Calu3 (cell line): Measurements from ENCODE around the gene CNTNAP1. TPM values are rescaled to one million over a fixed set of nuclear protein-coding genes. Genes with fewer than 3 reads are reported as not detected.

Source experiments
- BruUV-seq: library from RNA; stranded (reverse); fragments of 400-500 nt; replicated peaks from 2 replicates; lab custom pipeline; 2021; lab: Mats Ljungman, UMichigan
- CTCF ChIA-PET: fragments of 300-600 bp; sonication (Branson Sonifier 250); formaldehyde crosslinking; loops from one replicate; lab custom pipeline; 2022; ENCODE audit warnings: antibody characterized with exemption; lab: Charles Lee
- DNase-seq: peaks from one replicate; pipeline ENCODE4 v3.0.0; 2022
- H3K27ac Mint-ChIP-seq: one replicate; pipeline ENCODE4 v1.8.0; 2022; ENCODE audit warnings: mixed read lengths; ENCODE audit not compliant: unreplicated experiment
- H3K27me3 Mint-ChIP-seq: one replicate; pipeline ENCODE4 v1.8.0; 2022; ENCODE audit warnings: mixed read lengths; ENCODE audit not compliant: unreplicated experiment
- H3K36me3 Mint-ChIP-seq: one replicate; pipeline ENCODE4 v1.8.0; 2022; ENCODE audit warnings: mild to moderate bottlenecking, moderate library complexity, mixed read lengths; ENCODE audit not compliant: insufficient read depth, unreplicated experiment
- H3K4me1 Mint-ChIP-seq: one replicate; pipeline ENCODE4 v1.8.0; 2022; ENCODE audit warnings: mild to moderate bottlenecking, low read depth, mixed read lengths; ENCODE audit not compliant: unreplicated experiment
- H3K4me3 Mint-ChIP-seq: one replicate; pipeline ENCODE4 v1.8.0; 2022; ENCODE audit warnings: mild to moderate bottlenecking, low read depth, moderate library complexity, mixed read lengths; ENCODE audit not compliant: unreplicated experiment
- H3K9me3 Mint-ChIP-seq: one replicate; pipeline ENCODE4 v1.8.0; 2022; ENCODE audit warnings: low read depth, mixed read lengths; ENCODE audit not compliant: unreplicated experiment
- intact Hi-C: fragments of 100-400 bp; cut with micrococcal nuclease; formaldehyde crosslinking; loops from one replicate; pipeline ENCODE4 v1.10.0; 2022; ENCODE audit not compliant: unreplicated experiment
- total RNA-seq: library from RNA; stranded (reverse); gene quantifications from 2 replicates; pipeline ENCODE4 v1.2.3, GENCODE V29; 2022
- TF ChIP-seq, protein P1 (sequence below): fragments of 200-600 bp; IDR thresholded peaks from one replicate; pipeline ENCODE4 v1.8.0; 2022; ENCODE audit warnings: antibody characterized with exemption; ENCODE audit not compliant: unreplicated experiment

CNTNAP1 gene
- total RNA-seq, 1 experiment from 2014 or later: 1.3 TPM

DNA sequence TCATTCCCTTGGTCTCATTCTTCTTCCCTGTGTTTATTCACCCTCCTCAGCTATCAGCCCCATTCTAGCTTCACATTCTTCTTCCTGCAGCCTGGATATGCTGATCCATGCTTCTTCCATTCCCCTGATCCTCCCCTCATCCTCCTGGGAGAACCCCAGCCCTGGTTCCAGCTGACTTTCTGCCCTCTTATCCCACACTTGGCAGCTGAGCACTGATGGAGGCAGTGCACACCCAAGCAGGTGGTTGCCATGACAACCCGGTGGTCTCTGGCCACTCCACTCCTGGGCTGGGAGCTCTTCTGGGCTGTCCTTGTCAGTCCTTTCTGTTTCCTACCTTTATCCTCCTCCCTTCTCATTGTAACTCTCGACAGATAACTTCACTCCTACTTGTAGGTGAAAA lies 40.0 kb upstream of the CNTNAP1 start:
- no peak overlapping the region for H3K4me3 Mint-ChIP-seq
- intact Hi-C loops: no loop called here
- no peak overlapping the region for H3K27ac Mint-ChIP-seq
- CTCF ChIA-PET: no interaction called here
- no TSS peak for BruUV-seq
- TF ChIP-seq, protein P1, sequence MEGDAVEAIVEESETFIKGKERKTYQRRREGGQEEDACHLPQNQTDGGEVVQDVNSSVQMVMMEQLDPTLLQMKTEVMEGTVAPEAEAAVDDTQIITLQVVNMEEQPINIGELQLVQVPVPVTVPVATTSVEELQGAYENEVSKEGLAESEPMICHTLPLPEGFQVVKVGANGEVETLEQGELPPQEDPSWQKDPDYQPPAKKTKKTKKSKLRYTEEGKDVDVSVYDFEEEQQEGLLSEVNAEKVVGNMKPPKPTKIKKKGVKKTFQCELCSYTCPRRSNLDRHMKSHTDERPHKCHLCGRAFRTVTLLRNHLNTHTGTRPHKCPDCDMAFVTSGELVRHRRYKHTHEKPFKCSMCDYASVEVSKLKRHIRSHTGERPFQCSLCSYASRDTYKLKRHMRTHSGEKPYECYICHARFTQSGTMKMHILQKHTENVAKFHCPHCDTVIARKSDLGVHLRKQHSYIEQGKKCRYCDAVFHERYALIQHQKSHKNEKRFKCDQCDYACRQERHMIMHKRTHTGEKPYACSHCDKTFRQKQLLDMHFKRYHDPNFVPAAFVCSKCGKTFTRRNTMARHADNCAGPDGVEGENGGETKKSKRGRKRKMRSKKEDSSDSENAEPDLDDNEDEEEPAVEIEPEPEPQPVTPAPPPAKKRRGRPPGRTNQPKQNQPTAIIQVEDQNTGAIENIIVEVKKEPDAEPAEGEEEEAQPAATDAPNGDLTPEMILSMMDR: no peak
- no peaks in the 10 kb centered on the region for H3K9me3 Mint-ChIP-seq
- no peak for DNase-seq
- peaks cover 44% of the 10 kb centered on the region for H3K27me3 Mint-ChIP-seq
- no peaks in the 10 kb centered on the region for H3K36me3 Mint-ChIP-seq
- H3K4me1 Mint-ChIP-seq: no peaks in the 10 kb centered on the region

DNA sequence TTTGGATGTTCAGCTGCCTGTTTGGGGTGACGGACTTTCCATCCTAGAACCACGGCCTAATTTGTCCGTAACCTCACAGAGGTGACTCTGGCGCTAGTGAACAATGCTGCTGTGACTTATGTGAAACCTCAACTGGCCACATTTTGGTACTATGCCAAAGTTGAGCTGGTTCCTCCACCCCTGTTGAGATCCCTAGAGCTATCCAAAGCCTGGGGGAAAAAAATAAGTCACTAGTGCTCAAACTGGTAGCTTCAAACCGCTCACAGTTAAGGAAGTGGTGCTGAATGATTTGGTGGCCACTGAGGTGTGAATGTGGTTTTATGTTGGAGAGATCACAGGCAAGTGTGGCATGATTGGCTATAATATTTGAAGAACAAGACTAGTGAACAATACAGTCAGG lies 34.6 kb upstream of the CNTNAP1 start:
- Mint-ChIP-seq H3K27me3 (peaks cover 24% of the 10 kb centered on the region), H3K4me1 (no peaks in the 10 kb centered on the region), H3K4me3 (no peak overlapping the region), H3K9me3 (no peaks in the 10 kb centered on the region), H3K27ac (no peak overlapping the region), H3K36me3 (no peaks in the 10 kb centered on the region)
- DNase-seq: no peak
- TF ChIP-seq, protein P1: no peak
- no TSS peak for BruUV-seq
- intact Hi-C loops: no loop called here
- CTCF ChIA-PET: interaction anchor here (0.8 kb wide), 2 partner anchors 13 to 29 kb away, joined by 3 to 4 read pairs; partner anchors contain the start of gene PLEKHH3

DNA sequence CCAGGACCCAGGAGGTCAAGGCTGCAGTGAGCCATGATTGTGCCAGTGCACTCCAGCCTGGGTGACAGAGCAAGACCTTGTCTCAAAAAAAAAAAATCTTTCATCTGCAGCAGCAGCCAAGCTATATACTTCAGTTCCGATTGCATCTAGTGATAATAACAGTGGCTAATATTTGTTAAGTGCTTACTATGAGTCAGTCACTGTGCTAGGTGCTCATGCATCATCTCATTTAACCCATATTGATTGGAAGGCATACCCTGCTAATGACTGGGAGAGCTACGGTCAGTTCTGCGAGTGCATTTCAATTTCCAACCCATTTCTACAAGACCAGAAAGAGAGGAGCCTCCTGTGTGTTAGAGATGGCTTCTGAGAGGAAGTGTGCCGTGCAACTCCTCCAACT lies 30.9 kb upstream of the CNTNAP1 start:
- Mint-ChIP-seq H3K4me3 (no peak overlapping the region), H3K27ac (no peak overlapping the region), H3K4me1 (peaks cover 9% of the 10 kb centered on the region), H3K27me3 (peaks cover 28% of the 10 kb centered on the region), H3K36me3 (no peaks in the 10 kb centered on the region), H3K9me3 (no peaks in the 10 kb centered on the region)
- intact Hi-C loops: no loop called here
- BruUV-seq: no TSS peak
- TF ChIP-seq, protein P1: no peak
- no peak for DNase-seq
- CTCF ChIA-PET: interaction anchor here (1.0 kb wide), 1 partner anchor 73 kb away, joined by 3 read pairs; no protein-coding TSS in a partner anchor

DNA sequence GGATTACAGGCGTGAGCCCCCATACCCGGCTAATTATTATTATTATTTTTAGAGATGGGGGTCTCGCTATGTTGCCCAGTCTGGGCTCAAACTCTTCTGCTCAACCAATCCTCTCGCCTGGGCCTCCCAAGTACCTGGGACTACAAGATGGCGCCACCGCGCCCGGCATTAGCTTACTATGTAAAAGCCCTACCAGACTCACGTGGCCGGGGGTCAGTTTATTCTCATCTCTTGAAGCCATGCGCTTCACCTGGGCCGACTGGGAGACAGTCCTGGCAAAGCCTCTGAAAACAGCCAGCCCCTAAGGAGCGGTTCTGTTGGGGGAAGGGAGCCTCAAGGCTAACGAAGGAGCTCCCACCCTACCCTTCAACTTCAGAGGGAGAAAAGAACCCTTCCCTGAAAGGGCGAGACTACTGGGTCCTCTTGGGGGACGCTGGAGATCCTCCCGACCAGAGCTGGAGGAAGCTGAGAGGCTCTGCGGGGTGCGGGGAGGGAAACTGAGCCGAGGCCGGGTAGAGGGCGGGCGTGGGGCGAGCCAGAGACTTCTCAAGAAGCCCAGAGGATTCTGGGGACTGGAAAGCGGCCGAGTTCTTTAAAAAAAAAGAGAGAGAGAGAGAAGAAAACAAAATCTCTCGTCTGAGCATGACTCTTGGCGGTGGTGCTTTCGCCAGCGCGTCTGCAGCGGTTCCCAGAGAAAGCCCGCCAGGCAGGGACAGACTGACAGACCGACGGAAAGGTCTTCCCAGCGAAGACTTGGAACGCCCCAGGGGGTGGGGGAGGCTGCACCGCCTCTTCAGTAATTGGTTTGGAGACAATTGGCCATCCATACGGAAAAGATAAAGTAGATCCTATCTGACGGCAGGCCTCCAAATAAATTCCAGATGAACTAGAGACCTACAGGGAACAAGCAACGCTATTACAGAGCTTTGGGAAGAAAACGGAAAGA lies 28.9 kb upstream of the CNTNAP1 start:
- BruUV-seq: no TSS peak
- peaks cover 9% of the 10 kb centered on the region for H3K4me1 Mint-ChIP-seq
- peaks cover 16% of the 10 kb centered on the region for H3K27me3 Mint-ChIP-seq
- H3K36me3 Mint-ChIP-seq: no peaks in the 10 kb centered on the region
- no peak overlapping the region for H3K4me3 Mint-ChIP-seq
- intact Hi-C loops: no loop called here
- peaks cover 3% of the 10 kb centered on the region for H3K9me3 Mint-ChIP-seq
- CTCF ChIA-PET: no interaction called here
- H3K27ac Mint-ChIP-seq: no peak overlapping the region
- TF ChIP-seq, protein P1: no peak
- no peak for DNase-seq
